Thoracic aorta (tissue), 2 donors: ENCODE results near the gene MYMX. TPM values are rescaled to one million over a fixed set of nuclear protein-coding genes. Genes with fewer than 3 reads are reported as not detected.

Experiments
- ATAC-seq: fragments of 150-250 bp; one replicate; pipeline ENCODE4 v1.8.0; 2017; ENCODE audit warnings: low read depth; ENCODE audit not compliant: insufficient number of reproducible peaks, low FRiP score
- DNase-seq: peaks from one replicate; pipeline ENCODE4 v3.0.0-alpha.2; 2020; ENCODE audit warnings: low spot score
- H3K27ac ChIP-seq, 2 donors: fragments of 200-600 bp; sonication (generic); 1 replicate in 1 of 2; 2 replicates in 1 of 2; pipeline ENCODE4 v1.5.1; 2016; ENCODE audit warnings: mild to moderate bottlenecking in 2 of 2, moderate library complexity in 2 of 2
- H3K27me3 ChIP-seq: fragments of 200-600 bp; sonication (generic); replicated peaks from 2 replicates; pipeline ENCODE4 v1.6.0; 2016; ENCODE audit warnings: mild to moderate bottlenecking; ENCODE audit not compliant: insufficient read depth
- H3K36me3 ChIP-seq: fragments of 200-600 bp; sonication (generic); one replicate; pipeline ENCODE4 v1.5.1; 2016
- H3K4me1 ChIP-seq, 2 donors: fragments of 200-600 bp; sonication (generic); 1 replicate in 1 of 2; 2 replicates in 1 of 2; pipeline versions ENCODE4 v1.5.1 to v1.6.0; 2016; ENCODE audit warnings: low read depth in 2 of 2, mild to moderate bottlenecking in 1 of 2; ENCODE audit not compliant: control insufficient read depth in 1 of 2
- H3K4me3 ChIP-seq: fragments of 200-600 bp; sonication (generic); 2 replicates; pipeline ENCODE4 v1.5.1; 2016; ENCODE audit warnings: mild to moderate bottlenecking
- H3K9me3 ChIP-seq: fragments of 200-600 bp; sonication (generic); 2 replicates; pipeline ENCODE4 v1.5.1; 2016
- total RNA-seq, 2 donors: library from RNA; depleted of rRNA; stranded (reverse); fragments of >200 nt; gene quantifications; one replicate each; pipeline versions ENCODE4 v1.1.0 to v1.2.3, GENCODE V29; 2016
- TF ChIP-seq, protein P1 (sequence below): fragments of 200-600 bp; sonication (generic); IDR thresholded peaks from one replicate; pipeline ENCODE4 v1.5.1; 2019; ENCODE audit warnings: antibody characterized with exemption

MYMX gene
- total RNA-seq, 2 donors from 2014 or later = not detected

DNA sequence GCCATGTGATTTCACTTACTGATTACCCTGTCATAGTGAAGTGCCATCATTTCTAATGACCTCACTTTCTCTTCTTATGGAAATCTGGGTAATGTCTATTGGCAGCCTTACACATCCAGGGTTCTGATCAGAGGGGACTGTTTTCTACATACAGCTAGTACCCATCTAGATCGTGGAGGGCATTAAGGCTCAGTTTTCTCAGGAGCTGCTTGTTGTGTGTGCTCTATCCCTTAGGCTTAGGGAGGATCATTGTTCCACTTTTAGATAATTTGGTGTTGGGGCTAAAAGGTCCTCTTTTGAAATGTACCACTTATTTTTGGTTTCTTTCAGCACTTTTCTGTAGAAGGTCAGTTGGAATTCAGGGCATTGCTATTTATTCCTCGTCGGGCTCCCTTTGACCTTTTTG lies 34.0 kb downstream of the MYMX start:
- TF ChIP-seq, protein P1, sequence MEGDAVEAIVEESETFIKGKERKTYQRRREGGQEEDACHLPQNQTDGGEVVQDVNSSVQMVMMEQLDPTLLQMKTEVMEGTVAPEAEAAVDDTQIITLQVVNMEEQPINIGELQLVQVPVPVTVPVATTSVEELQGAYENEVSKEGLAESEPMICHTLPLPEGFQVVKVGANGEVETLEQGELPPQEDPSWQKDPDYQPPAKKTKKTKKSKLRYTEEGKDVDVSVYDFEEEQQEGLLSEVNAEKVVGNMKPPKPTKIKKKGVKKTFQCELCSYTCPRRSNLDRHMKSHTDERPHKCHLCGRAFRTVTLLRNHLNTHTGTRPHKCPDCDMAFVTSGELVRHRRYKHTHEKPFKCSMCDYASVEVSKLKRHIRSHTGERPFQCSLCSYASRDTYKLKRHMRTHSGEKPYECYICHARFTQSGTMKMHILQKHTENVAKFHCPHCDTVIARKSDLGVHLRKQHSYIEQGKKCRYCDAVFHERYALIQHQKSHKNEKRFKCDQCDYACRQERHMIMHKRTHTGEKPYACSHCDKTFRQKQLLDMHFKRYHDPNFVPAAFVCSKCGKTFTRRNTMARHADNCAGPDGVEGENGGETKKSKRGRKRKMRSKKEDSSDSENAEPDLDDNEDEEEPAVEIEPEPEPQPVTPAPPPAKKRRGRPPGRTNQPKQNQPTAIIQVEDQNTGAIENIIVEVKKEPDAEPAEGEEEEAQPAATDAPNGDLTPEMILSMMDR = no peak
- peaks cover 3 to 25% of the 10 kb centered on the region in 2 donors for H3K4me1 ChIP-seq
- no peak for ATAC-seq
- no peak for DNase-seq
- H3K27me3 ChIP-seq = no peaks in the 10 kb centered on the region
- peaks cover 54% of the 10 kb centered on the region for H3K36me3 ChIP-seq
- H3K9me3 ChIP-seq = no peaks in the 10 kb centered on the region
- H3K27ac ChIP-seq = no peak overlapping the region
- no peak overlapping the region for H3K4me3 ChIP-seq

DNA sequence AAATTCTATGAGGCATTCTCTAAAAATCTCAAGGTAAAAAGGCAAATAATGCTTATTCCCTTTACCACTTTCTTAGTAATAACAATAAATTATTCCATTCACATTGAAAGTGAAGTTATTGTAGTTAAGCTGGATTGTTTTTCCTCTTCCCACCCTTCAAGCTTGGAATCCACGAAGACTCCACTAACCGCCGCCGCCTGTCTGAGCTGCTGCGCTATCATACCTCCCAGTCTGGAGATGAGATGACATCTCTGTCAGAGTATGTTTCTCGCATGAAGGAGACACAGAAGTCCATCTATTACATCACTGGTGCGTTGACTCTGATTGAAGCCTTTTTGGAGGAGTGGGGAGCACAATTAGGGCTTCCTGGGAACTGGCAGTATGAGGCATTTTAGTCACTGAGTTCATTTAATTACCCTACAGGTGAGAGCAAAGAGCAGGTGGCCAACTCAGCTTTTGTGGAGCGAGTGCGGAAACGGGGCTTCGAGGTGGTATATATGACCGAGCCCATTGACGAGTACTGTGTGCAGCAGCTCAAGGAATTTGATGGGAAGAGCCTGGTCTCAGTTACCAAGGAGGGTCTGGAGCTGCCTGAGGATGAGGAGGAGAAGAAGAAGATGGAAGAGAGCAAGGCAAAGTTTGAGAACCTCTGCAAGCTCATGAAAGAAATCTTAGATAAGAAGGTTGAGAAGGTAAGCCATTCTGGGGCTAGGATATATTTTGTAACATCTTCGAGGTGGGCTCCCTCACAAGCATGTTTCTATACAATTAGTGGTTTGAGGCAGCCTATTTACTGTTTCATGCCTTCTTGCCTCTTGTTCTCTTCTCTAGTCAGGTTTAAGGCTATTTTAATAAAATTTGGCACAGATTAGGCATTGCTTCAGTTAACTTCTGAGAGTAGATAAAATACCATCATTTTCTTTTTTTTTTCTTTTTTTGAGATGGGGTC lies 35.1 kb downstream of the MYMX start:
- Histone ChIP-seq H3K9me3 (no peaks in the 10 kb centered on the region), H3K4me1 (peaks cover 11 to 33% of the 10 kb centered on the region in 2 donors), H3K27me3 (no peaks in the 10 kb centered on the region), H3K36me3 (peaks cover 54% of the 10 kb centered on the region), H3K27ac (no peak overlapping the region), H3K4me3 (no peak overlapping the region)
- TF ChIP-seq, protein P1 = no peak
- DNase-seq = no peak
- ATAC-seq = no peak

DNA sequence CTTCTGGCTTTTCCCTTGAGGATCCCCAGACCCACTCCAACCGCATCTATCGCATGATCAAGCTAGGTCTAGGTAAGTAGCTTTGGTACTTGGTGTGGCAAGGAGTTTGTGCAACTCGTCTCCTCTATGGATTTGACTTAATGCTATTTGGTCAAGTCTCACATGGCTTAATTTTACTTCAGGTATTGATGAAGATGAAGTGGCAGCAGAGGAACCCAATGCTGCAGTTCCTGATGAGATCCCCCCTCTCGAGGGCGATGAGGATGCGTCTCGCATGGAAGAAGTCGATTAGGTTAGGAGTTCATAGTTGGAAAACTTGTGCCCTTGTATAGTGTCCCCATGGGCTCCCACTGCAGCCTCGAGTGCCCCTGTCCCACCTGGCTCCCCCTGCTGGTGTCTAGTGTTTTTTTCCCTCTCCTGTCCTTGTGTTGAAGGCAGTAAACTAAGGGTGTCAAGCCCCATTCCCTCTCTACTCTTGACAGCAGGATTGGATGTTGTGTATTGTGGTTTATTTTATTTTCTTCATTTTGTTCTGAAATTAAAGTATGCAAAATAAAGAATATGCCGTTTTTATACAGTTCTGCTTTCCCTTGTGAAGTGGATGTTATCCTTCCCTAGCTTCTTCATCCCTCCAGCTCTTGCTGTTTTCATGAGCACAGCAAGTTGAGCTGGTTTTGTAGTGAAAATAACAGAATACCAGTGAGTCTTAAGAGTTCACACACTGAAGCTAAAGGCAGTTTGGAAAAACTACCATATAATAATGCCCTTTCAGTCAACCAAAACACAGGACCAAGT lies 36.8 kb downstream of the MYMX start:
- H3K4me3 ChIP-seq = no peak overlapping the region
- H3K4me1 ChIP-seq = peaks cover 14 to 34% of the 10 kb centered on the region in 2 donors
- H3K36me3 ChIP-seq = peaks cover 54% of the 10 kb centered on the region
- ATAC-seq (no peak), DNase-seq (no peak)
- H3K9me3 ChIP-seq = no peaks in the 10 kb centered on the region
- no peaks in the 10 kb centered on the region for H3K27me3 ChIP-seq
- TF ChIP-seq, protein P1 = peak; percentile 38
- no peak overlapping the region for H3K27ac ChIP-seq

DNA sequence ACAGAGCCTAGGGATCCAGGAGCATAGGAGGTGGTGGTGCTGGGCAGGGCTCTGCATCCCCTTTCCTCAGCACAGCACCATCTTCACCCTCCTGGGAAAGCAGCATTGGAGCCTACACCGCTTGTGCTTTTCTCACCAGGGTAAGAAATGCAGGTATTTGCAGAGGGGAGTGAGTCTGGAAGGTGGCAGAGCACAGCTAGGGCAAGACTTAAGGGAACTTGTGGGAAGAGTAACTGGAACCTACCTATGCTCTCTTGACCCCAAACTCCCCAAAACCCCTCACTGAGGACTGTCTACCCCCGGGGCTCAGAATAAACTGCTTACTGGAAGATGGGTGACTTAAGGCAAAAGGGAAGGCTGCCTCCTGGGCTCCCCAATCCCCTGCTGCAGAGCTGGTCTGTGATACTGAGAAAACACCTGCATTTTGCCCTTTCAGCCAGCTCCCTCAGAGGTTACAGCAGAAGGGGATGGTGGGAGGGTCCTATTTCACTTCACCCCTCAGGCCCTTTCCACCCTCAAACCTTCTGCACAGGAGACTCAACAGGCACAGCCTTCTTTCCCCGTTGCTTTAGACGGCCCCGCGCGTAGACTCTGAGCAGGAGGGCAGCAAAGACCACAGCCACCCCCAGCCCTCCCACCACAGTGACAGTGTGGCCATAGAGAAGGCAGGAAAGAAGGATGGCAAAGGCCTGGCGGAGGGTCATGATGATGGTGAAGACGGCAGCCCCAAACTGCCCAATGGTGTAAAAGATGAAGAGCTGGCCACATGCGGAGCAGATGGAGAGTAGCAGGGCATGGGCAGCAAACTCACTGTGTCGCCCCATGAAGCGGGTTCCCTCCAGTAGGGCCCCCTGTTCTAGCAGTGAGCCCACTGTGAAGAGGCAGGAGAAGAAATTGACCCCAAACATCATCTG lies 37.7 kb downstream of the MYMX start:
- Histone ChIP-seq H3K27ac (no peak overlapping the region), H3K27me3 (no peaks in the 10 kb centered on the region), H3K36me3 (peaks cover 51% of the 10 kb centered on the region), H3K4me3 (no peak overlapping the region), H3K9me3 (no peaks in the 10 kb centered on the region), H3K4me1 (peaks cover 12 to 25% of the 10 kb centered on the region in 2 donors)
- DNase-seq = no peak
- no peak for ATAC-seq
- TF ChIP-seq, protein P1 = no peak
